ENCODE results near the gene PRICKLE4.

Gene PRICKLE4

GRCh38 chr6:41736186-41736733 lies 44.3 kb upstream of the PRICKLE4 start (continued):
- no peak for TF ChIP-seq POU6F1 (CRISPR knock-in tag; IDR thresholded peaks at IDR 0.05; ENCODE audit: borderline replicate concordance, low read depth)
- no peak for TF ChIP-seq ZFP3 (CRISPR knock-in tag; IDR thresholded peaks at IDR 0.05)
- TF ChIP-seq ZNF8 (CRISPR knock-in tag; IDR thresholded peaks at IDR 0.05): no peak
- TF ChIP-seq ZFP30 (CRISPR knock-in tag; IDR thresholded peaks at IDR 0.05): no peak
- TF ChIP-seq ZC3H10 (CRISPR knock-in tag; IDR thresholded peaks at IDR 0.05): no peak
- no peak for TF ChIP-seq RARB (CRISPR knock-in tag; IDR thresholded peaks at IDR 0.05)
- no peak for TF ChIP-seq PATZ1 (CRISPR knock-in tag; IDR thresholded peaks at IDR 0.05; ENCODE audit: borderline replicate concordance)
- no peak for TF ChIP-seq TOX (CRISPR knock-in tag; IDR thresholded peaks at IDR 0.05; ENCODE audit: borderline replicate concordance)
- no peak for TF ChIP-seq ZNF565 (CRISPR knock-in tag; conservative IDR thresholded peaks at IDR 0.05; ENCODE audit: low read depth)

GRCh38 chr6:41736800-41737555 lies 43.6 kb upstream of the PRICKLE4 start:
- ATAC-seq: no peak
- TF ChIP-seq SNAI2 (CRISPR knock-in tag; IDR thresholded peaks at IDR 0.05): no peak
- TF ChIP-seq TSHZ2 (CRISPR knock-in tag; IDR thresholded peaks at IDR 0.05): no peak
- no peak for TF ChIP-seq ZFP30 (CRISPR knock-in tag; IDR thresholded peaks at IDR 0.05)
- TF ChIP-seq ZNF70 (CRISPR knock-in tag; IDR thresholded peaks at IDR 0.05): no peak
- TF ChIP-seq CSRNP3 (CRISPR knock-in tag; IDR thresholded peaks at IDR 0.05): no peak
- TF ChIP-seq ARNTL (CRISPR knock-in tag; IDR thresholded peaks at IDR 0.05; ENCODE audit: borderline replicate concordance, low read depth): no peak
- TF ChIP-seq TCF4 (CRISPR knock-in tag; IDR thresholded peaks at IDR 0.05; ENCODE audit: borderline replicate concordance): no peak
- no peak for TF ChIP-seq CSDC2 (CRISPR knock-in tag; IDR thresholded peaks at IDR 0.05)
- no peak for TF ChIP-seq TOX (CRISPR knock-in tag; IDR thresholded peaks at IDR 0.05; ENCODE audit: borderline replicate concordance)
- no peak for TF ChIP-seq PPARA (CRISPR knock-in tag; IDR thresholded peaks at IDR 0.05; ENCODE audit: borderline replicate concordance)
- TF ChIP-seq BACH2 (CRISPR knock-in tag; IDR thresholded peaks at IDR 0.05; ENCODE audit: borderline replicate concordance): no peak
- no peak for TF ChIP-seq POU6F1 (CRISPR knock-in tag; IDR thresholded peaks at IDR 0.05; ENCODE audit: borderline replicate concordance, low read depth)
- no peak for TF ChIP-seq ZNF8 (CRISPR knock-in tag; IDR thresholded peaks at IDR 0.05)
- TF ChIP-seq RARB (CRISPR knock-in tag; IDR thresholded peaks at IDR 0.05): no peak
- TF ChIP-seq CREB5 (CRISPR knock-in tag; IDR thresholded peaks at IDR 0.05; ENCODE audit: low read depth): no peak
- TF ChIP-seq ESRRG (CRISPR knock-in tag; IDR thresholded peaks at IDR 0.05): no peak
- TF ChIP-seq PATZ1 (CRISPR knock-in tag; IDR thresholded peaks at IDR 0.05; ENCODE audit: borderline replicate concordance): no peak
- TF ChIP-seq ZC3H10 (CRISPR knock-in tag; IDR thresholded peaks at IDR 0.05): no peak
- no peak for TF ChIP-seq ISL1 (CRISPR knock-in tag; IDR thresholded peaks at IDR 0.05)
